Prostate gland (tissue), 2 donors: Measurements from ENCODE around the gene ADARB2. TPM values are rescaled to one million over a fixed set of nuclear protein-coding genes. Genes with fewer than 3 reads are reported as not detected.

Source experiments
- DNase-seq: peaks from one replicate; pipeline ENCODE4 v3.0.0-alpha.2; 2019; ENCODE audit warnings: low spot score
- H3K27ac ChIP-seq, 2 donors: fragments of 200-600 bp; sonication (generic); 2 replicates each; pipeline ENCODE4 v1.5.1; 2017 to 2019
- H3K27me3 ChIP-seq: fragments of 200-600 bp; sonication (generic); replicated peaks from 2 replicates; pipeline ENCODE4 v1.5.1; 2019; ENCODE audit not compliant: insufficient read depth
- H3K36me3 ChIP-seq, 2 donors: fragments of 200-600 bp; sonication (generic); 1 replicate in 1 of 2; 2 replicates in 1 of 2; pipeline versions ENCODE4 v1.5.1 to v1.8.1; 2017 to 2019
- H3K4me1 ChIP-seq: fragments of 200-600 bp; sonication (generic); replicated peaks from 2 replicates; pipeline ENCODE4 v1.5.1; 2019
- H3K4me3 ChIP-seq, 2 donors: fragments of 200-600 bp; sonication (generic); 2 replicates each; pipeline ENCODE4 v1.5.1; 2017 to 2019
- H3K9me3 ChIP-seq: fragments of 200-600 bp; sonication (generic); 2 replicates; pipeline ENCODE4 v1.5.1; 2017
- POLR2A ChIP-seq: fragments of 450-650 bp; IDR thresholded peaks from one replicate; pipeline ENCODE4 v1.6.1; 2016; ENCODE audit warnings: antibody characterized with exemption, mild to moderate bottlenecking
- POLR2AphosphoS5 ChIP-seq: sonication (generic); formaldehyde crosslinking; IDR thresholded peaks from one replicate; pipeline ENCODE4 v1.6.1; 2017; ENCODE audit warnings: antibody characterized with exemption
- WGBS: methylation state at CpG from one replicate; pipeline ENCODE4 v1.1.5; 2018; 5-methylcytosine and 5-hydroxymethylcytosine counted together
- intact Hi-C: fragments of 100-400 bp; cut with DNase I; formaldehyde crosslinking; loops from one replicate; pipeline ENCODE4 v1.14.2; 2022
- total RNA-seq, 2 donors: library from RNA; depleted of rRNA; stranded (reverse); fragments of >200 nt; gene quantifications; one replicate each; pipeline ENCODE4 v1.1.0, GENCODE V29; 2016
- TF ChIP-seq, protein P1 (sequence below), 4 experiments: fragments of 200-600 bp in 2 of 4; fragments of 450-650 bp in 2 of 4; sonication (generic) in 2 of 4; IDR thresholded peaks; 1 replicate in 3 of 4; 2 replicates in 1 of 4; pipeline ENCODE4 v1.5.1; 2016 to 2019; ENCODE audit warnings: antibody characterized with exemption in 4 of 4, mild to moderate bottlenecking in 2 of 4, moderate library complexity in 2 of 4

Gene ADARB2
- total RNA-seq, 2 donors from 2014 or later: 0.36 to 10.5 TPM

DNA sequence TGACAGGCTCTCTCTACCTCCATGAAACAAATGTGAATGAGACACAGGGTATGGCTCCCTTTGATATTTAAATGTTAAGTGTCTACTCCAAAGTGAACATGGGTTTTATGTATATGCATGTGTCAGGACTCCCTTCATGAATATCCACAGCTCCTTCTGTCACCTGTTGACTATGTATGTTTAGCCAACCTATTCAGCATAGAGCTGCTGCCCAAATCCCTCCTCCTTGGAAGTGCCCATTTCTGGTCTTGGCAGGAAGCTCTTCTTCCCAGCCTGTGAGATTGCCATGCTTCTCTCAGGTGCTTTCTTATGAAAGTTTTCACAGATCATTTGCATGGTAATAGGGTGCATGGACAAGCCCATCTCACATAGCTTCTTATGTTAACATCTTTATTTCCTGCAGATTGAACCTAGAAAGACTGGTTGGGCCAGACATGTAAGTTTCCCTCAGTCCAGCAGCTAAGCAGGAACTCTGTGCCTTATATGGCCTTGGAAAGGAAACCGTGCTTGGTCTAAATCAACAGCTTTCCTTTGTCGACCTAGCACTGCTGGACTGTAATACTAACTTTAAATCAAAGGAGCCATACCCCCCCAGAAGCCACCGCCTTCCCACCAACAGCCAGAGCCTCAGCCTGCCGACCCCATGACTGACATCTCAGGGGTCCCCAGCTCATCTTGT, 288.9 kb downstream of the ADARB2 start:
- Histone ChIP-seq H3K36me3 (no peaks in the 10 kb centered on the region), H3K4me3 (no peak overlapping the region), H3K4me1 (no peaks in the 10 kb centered on the region), H3K27ac (peak overlapping the region; percentile 54 to 68), H3K27me3 (no peaks in the 10 kb centered on the region), H3K9me3 (no peaks in the 10 kb centered on the region)
- 34% methylated on average over 4 of the region's 4 CpGs for WGBS
- intact Hi-C loops: no loop called here
- TF ChIP-seq, protein P1, sequence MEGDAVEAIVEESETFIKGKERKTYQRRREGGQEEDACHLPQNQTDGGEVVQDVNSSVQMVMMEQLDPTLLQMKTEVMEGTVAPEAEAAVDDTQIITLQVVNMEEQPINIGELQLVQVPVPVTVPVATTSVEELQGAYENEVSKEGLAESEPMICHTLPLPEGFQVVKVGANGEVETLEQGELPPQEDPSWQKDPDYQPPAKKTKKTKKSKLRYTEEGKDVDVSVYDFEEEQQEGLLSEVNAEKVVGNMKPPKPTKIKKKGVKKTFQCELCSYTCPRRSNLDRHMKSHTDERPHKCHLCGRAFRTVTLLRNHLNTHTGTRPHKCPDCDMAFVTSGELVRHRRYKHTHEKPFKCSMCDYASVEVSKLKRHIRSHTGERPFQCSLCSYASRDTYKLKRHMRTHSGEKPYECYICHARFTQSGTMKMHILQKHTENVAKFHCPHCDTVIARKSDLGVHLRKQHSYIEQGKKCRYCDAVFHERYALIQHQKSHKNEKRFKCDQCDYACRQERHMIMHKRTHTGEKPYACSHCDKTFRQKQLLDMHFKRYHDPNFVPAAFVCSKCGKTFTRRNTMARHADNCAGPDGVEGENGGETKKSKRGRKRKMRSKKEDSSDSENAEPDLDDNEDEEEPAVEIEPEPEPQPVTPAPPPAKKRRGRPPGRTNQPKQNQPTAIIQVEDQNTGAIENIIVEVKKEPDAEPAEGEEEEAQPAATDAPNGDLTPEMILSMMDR (IDR thresholded peaks at IDR 0.05): no peak
- TF ChIP-seq POLR2A (no peak), POLR2AphosphoS5 (peak; percentile 91)
- peak; percentile 81 for DNase-seq

DNA sequence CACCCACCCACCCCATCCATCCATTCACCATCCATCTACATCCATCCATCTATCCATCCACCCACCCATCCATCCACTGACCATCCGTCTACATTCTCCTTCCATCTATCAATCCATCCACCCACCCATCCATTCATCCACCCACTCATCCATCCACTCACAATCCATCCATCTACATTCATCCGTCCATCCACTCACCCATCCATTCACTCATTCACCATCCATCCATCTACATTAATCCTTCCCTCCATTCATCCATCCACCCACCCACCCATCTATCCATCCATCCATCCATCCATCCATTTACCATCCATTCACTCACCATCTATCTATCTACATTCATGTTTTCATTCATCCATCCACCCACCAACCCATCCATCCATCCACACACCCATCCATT, 292.5 kb downstream of the ADARB2 start:
- H3K27me3 ChIP-seq: no peaks in the 10 kb centered on the region
- no peaks in the 10 kb centered on the region for H3K36me3 ChIP-seq
- intact Hi-C loops: no loop called here
- no peaks in the 10 kb centered on the region for H3K9me3 ChIP-seq
- H3K4me3 ChIP-seq: no peak overlapping the region
- H3K27ac ChIP-seq: no peak overlapping the region
- 92% methylated on average over 2 of the region's 2 CpGs for WGBS
- no peak for DNase-seq
- H3K4me1 ChIP-seq: no peaks in the 10 kb centered on the region
- no peak for TF ChIP-seq POLR2AphosphoS5
- TF ChIP-seq, protein P1 (IDR thresholded peaks at IDR 0.05): no peak
- no peak for TF ChIP-seq POLR2A

DNA sequence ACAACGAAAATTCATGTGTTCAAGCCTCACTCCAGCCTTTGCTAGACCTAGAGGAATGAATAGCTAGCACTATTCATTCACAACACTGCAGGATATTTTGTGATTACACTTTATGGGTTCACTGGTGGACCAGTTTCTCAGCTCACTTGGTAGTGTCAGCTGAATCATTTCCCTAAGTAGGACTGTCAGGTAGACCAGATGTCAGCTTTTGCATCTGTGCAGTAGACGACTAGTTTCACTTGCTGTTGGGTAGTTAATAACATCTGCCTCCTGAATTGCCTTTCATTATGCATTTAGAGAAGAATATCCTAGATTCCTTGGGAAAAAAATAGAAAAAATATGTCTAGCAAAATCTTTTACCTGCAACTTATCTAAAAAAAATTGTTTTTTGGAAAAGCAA, 296.4 kb downstream of the ADARB2 start:
- H3K36me3 ChIP-seq: no peaks in the 10 kb centered on the region
- no peak overlapping the region for H3K27ac ChIP-seq
- intact Hi-C loops: no loop called here
- TF ChIP-seq, protein P1 (IDR thresholded peaks at IDR 0.05): no peak
- no peak for TF ChIP-seq POLR2AphosphoS5
- no peak for TF ChIP-seq POLR2A
- H3K4me1 ChIP-seq: no peaks in the 10 kb centered on the region
- no peak for DNase-seq
- 86% methylated on average over 2 of the region's 2 CpGs for WGBS
- no peak overlapping the region for H3K4me3 ChIP-seq
- H3K27me3 ChIP-seq: no peaks in the 10 kb centered on the region
- H3K9me3 ChIP-seq: no peaks in the 10 kb centered on the region

DNA sequence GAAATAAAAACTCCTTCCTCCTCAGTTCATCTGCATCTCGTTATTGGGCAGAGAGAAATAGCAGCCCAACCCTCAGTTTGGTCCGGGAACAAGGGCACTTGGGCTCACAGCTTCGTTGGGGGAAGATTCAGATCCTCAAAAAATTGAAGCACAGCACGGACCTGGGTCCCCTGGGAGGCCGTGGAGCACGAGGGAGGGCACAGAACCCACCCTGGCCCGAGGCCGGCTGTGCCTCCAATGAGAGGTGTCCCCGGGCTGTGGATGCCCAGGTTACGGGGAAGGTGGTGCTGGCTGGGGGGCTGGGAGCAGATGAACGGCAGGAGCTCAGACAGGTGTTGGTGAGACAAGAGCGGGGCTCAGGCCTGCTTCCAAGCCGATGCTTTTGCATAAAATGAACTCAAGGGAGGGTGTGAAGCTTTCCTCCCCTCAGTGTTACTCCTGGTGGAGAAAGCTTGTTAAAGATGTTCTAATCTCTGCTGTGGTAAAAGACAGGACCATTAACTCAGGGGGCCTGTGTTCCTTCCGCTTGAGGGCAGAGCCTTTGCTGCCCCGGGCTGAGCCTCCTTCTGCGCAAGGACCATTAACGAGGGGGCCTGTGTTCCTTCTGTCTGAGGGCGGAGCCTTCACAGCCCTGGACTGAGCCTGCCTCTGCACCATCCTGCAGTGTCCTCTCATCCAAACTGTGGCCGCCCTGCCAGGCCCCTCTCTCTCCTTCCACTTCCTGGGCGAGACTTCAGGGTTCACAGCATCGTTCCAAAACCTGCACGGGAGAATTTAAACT, 302.2 kb downstream of the ADARB2 start:
- TF ChIP-seq, protein P1 (IDR thresholded peaks at IDR 0.05): no peak
- TF ChIP-seq POLR2A: no peak
- TF ChIP-seq POLR2AphosphoS5: no peak
- no peak overlapping the region for H3K27ac ChIP-seq
- H3K9me3 ChIP-seq: no peaks in the 10 kb centered on the region
- no peak for DNase-seq
- 71% methylated on average over 22 of the region's 22 CpGs for WGBS
- no peaks in the 10 kb centered on the region for H3K27me3 ChIP-seq
- H3K4me1 ChIP-seq: no peaks in the 10 kb centered on the region
- intact Hi-C loops: no loop called here
- H3K4me3 ChIP-seq: no peak overlapping the region
- H3K36me3 ChIP-seq: no peaks in the 10 kb centered on the region
